B cell (primary cell): ENCODE data around the gene CARD8. TPM values are rescaled to one million over a fixed set of nuclear protein-coding genes. Genes with fewer than 3 reads are reported as not detected.

ENCODE experiments used
- ATAC-seq: fragments of 200-7000 bp; cut with Tn5 transposase; one replicate; pipeline ENCODE4 v1.10.0; 2021; ENCODE audit warnings: low read depth, mild to moderate bottlenecking, moderate number of reproducible peaks, moderate library complexity
- CTCF ChIA-PET: fragments of 350-600 bp; sonication (Branson Sonifier 250); formaldehyde crosslinking; loops from one replicate; lab custom pipeline; 2021; ENCODE audit warnings: antibody characterized with exemption, inconsistent platforms; lab: Charles Lee
- POLR2A ChIA-PET: fragments of 350-600 bp; sonication (Branson Sonifier 250); formaldehyde crosslinking; loops from one replicate; lab custom pipeline; 2021; ENCODE audit warnings: antibody characterized with exemption; lab: Charles Lee
- DNase-seq: peaks from one replicate; pipeline ENCODE4 v3.0.0; 2013
- H2AFZ ChIP-seq: 2 replicates; pipeline ENCODE4 v1.6.1; 2012; ENCODE audit warnings: mild to moderate bottlenecking, low read depth, low read length; ENCODE audit not compliant: insufficient read depth, poor library complexity, severe bottlenecking
- H3K27ac ChIP-seq, 2 donors: 1 replicate in 1 of 2; 2 replicates in 1 of 2; pipeline ENCODE4 v1.5.1; 2012 to 2013; ENCODE audit warnings: low read length in 2 of 2, mild to moderate bottlenecking in 2 of 2, moderate library complexity in 1 of 2
- H3K27me3 ChIP-seq, 4 experiments: fragments of 200-600 bp in 1 of 4; sonication (generic) in 1 of 4; replicated peaks in 1 of 4; 1 replicate in 2 of 4; 2 replicates in 2 of 4; pipeline versions ENCODE4 v1.6.1 to v1.7.0; 2013 to 2016; ENCODE audit warnings: low read length in 3 of 4, mild to moderate bottlenecking in 2 of 4, mixed read lengths in 1 of 4, moderate library complexity in 1 of 4; ENCODE audit not compliant: insufficient read depth in 4 of 4, control insufficient read depth in 3 of 4; ENCODE audit errors: control extremely low read depth in 1 of 4
- H3K36me3 ChIP-seq, 2 experiments: replicated peaks in 1 of 2; 1 replicate in 1 of 2; 2 replicates in 1 of 2; pipeline versions ENCODE4 v1.6.1 to v1.7.1; 2013; ENCODE audit warnings: low read length in 1 of 2; ENCODE audit not compliant: insufficient read depth in 2 of 2, control insufficient read depth in 1 of 2; ENCODE audit errors: control extremely low read depth in 1 of 2, extremely low read depth in 1 of 2
- H3K4me1 ChIP-seq, 2 donors: fragments of 200-600 bp in 1 of 2; sonication (generic) in 1 of 2; 1 replicate in 1 of 2; 2 replicates in 1 of 2; pipeline versions ENCODE4 v1.5.1 to v1.6.1; 2013 to 2017; ENCODE audit warnings: low read length in 2 of 2; ENCODE audit not compliant: control insufficient read depth in 2 of 2, insufficient read depth in 2 of 2
- H3K4me2 ChIP-seq: replicated peaks from 2 replicates; pipeline ENCODE3; 2012; ENCODE audit warnings: mild to moderate bottlenecking, low read depth, low read length; ENCODE audit not compliant: poor library complexity, severe bottlenecking
- H3K4me3 ChIP-seq, 5 experiments: fragments of 200-600 bp in 1 of 5; sonication (generic) in 1 of 5; 1 replicate in 3 of 5; 2 replicates in 2 of 5; pipeline versions ENCODE4 v1.5.1 to v1.7.0; 2011 to 2016; ENCODE audit warnings: low read length in 4 of 5, mild to moderate bottlenecking in 4 of 5, low read depth in 2 of 5, control low read depth in 1 of 5, moderate library complexity in 1 of 5; ENCODE audit not compliant: insufficient read depth in 1 of 5; ENCODE audit errors: control extremely low read depth in 1 of 5, extremely low read depth in 1 of 5
- H3K79me2 ChIP-seq: fragments of 200-600 bp; sonication (generic); one replicate; pipeline ENCODE4 v1.6.0; 2016; ENCODE audit warnings: low read length; ENCODE audit not compliant: control insufficient read depth, insufficient read depth
- H3K9ac ChIP-seq: fragments of 200-600 bp; sonication (generic); 2 replicates; pipeline ENCODE4 v1.6.1; 2017; ENCODE audit warnings: mild to moderate bottlenecking, low read length, moderate library complexity
- H3K9me3 ChIP-seq, 3 donors: one replicate each; pipeline versions ENCODE4 v1.6.1 to v1.7.1; 2013; ENCODE audit warnings: low read length in 2 of 3; ENCODE audit not compliant: control insufficient read depth in 2 of 3, insufficient read depth in 1 of 3; ENCODE audit errors: control extremely low read depth in 1 of 3
- H4K20me1 ChIP-seq: 2 replicates; pipeline ENCODE4 v1.6.0; 2012; ENCODE audit warnings: mild to moderate bottlenecking, low read length; ENCODE audit not compliant: insufficient read depth, control insufficient read depth, poor library complexity, severe bottlenecking
- H3K27ac Mint-ChIP-seq: one replicate; pipeline ENCODE4 v1.8.0; 2021; ENCODE audit warnings: mixed read lengths
- H3K27me3 Mint-ChIP-seq: one replicate; pipeline ENCODE4 v1.8.0; 2021; ENCODE audit warnings: mixed read lengths
- H3K4me1 Mint-ChIP-seq: one replicate; pipeline ENCODE4 v1.8.0; 2021; ENCODE audit warnings: mixed read lengths
- H3K4me3 Mint-ChIP-seq: one replicate; pipeline ENCODE4 v1.8.0; 2021; ENCODE audit warnings: mixed read lengths
- H3K9me3 Mint-ChIP-seq: one replicate; pipeline ENCODE4 v1.8.0; 2022; ENCODE audit warnings: mixed read lengths; ENCODE audit not compliant: insufficient read depth
- EZH2 ChIP-seq: IDR thresholded peaks from 2 replicates; pipeline ENCODE4 v1.6.1; 2012; ENCODE audit warnings: borderline replicate concordance, low read depth, mild to moderate bottlenecking, moderate library complexity, low read length; ENCODE audit not compliant: insufficient read depth, poor library complexity, severe bottlenecking
- WGBS: methylation state at CpG from one replicate; pipeline ENCODE4 v1.1.5; 2013; ENCODE audit warnings: missing lambda C conversion rate; ENCODE audit not compliant: insufficient coverage; 5-methylcytosine and 5-hydroxymethylcytosine counted together
- intact Hi-C: fragments of 100-400 bp; cut with micrococcal nuclease; formaldehyde crosslinking; loops from one replicate; pipeline ENCODE4 v1.10.0; 2022
- polyA plus RNA-seq: library from polyadenylated mRNA; depleted of rRNA; stranded (reverse); fragments of >200 nt; gene quantifications from 2 replicates; pipeline ENCODE4 v1.2.3, GENCODE V29; 2012
- total RNA-seq, 2 donors: library from RNA; stranded (reverse); fragments of 120-200 nt in 1 of 2; gene quantifications; 1 replicate in 1 of 2; 2 replicates in 1 of 2; pipeline versions ENCODE4 v1.2.3 to v1.2.4, GENCODE V29; 2013 to 2022
- TF ChIP-seq, protein P1 (sequence below): fragments of 200-600 bp; IDR thresholded peaks from one replicate; pipeline ENCODE4 v1.8.0; 2022; ENCODE audit warnings: antibody characterized with exemption, mild to moderate bottlenecking

The CARD8 gene
- total and polyA plus RNA-seq, 2 donors (not counting 1 experiment from before 2014, with no cell fraction given), result 92.0 to 161 TPM

DNA sequence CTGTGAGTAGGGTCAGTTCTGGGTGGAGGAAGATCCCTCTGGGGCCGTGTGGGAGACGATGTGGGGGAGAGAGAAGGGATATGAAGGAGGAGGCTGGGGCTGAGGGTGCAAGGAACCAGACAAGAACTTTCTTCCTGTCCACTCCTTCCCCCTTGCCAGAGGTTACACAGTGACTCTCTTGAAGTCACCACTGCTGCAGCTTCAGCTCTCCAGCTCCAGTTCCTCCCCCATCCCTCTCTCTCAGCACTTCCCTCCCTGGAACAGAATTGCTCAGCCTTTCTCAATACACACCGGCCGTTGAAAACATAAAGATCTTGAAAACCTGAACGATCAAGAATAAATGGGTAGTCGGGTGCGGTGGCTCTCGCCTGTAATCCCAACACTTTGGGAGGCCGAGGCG, 80.1 kb downstream of the CARD8 start:
- Histone ChIP-seq H3K4me2 (no peak overlapping the region), H3K79me2 (peaks cover 24% of the 10 kb centered on the region), H3K27me3 (no peaks in the 10 kb centered on the region), H3K9me3 (no peaks in the 10 kb centered on the region), H3K4me1 (peaks cover 7% of the 10 kb centered on the region in 2 donors), H3K9ac (no peak overlapping the region), H3K27ac (no peak overlapping the region), H2AFZ (no peak overlapping the region), H3K4me3 (no peak overlapping the region), H4K20me1 (peaks cover 6% of the 10 kb centered on the region), H3K36me3 (peaks cover 3 to 15% of the 10 kb centered on the region in 2 experiments)
- Mint-ChIP-seq H3K4me1 (peaks cover 12% of the 10 kb centered on the region), H3K27me3 (no peaks in the 10 kb centered on the region), H3K9me3 (no peaks in the 10 kb centered on the region), H3K4me3 (no peak overlapping the region), H3K27ac (no peak overlapping the region)
- intact Hi-C loops, result no loop called here
- TF ChIP-seq, protein P1, sequence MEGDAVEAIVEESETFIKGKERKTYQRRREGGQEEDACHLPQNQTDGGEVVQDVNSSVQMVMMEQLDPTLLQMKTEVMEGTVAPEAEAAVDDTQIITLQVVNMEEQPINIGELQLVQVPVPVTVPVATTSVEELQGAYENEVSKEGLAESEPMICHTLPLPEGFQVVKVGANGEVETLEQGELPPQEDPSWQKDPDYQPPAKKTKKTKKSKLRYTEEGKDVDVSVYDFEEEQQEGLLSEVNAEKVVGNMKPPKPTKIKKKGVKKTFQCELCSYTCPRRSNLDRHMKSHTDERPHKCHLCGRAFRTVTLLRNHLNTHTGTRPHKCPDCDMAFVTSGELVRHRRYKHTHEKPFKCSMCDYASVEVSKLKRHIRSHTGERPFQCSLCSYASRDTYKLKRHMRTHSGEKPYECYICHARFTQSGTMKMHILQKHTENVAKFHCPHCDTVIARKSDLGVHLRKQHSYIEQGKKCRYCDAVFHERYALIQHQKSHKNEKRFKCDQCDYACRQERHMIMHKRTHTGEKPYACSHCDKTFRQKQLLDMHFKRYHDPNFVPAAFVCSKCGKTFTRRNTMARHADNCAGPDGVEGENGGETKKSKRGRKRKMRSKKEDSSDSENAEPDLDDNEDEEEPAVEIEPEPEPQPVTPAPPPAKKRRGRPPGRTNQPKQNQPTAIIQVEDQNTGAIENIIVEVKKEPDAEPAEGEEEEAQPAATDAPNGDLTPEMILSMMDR, result no peak
- TF ChIP-seq EZH2, result no peak
- CTCF ChIA-PET, result no interaction called here
- DNase-seq, result no peak
- ATAC-seq, result no peak
- POLR2A ChIA-PET, result no interaction called here
- WGBS, result 99% methylated on average over 8 of the region's 10 CpGs

DNA sequence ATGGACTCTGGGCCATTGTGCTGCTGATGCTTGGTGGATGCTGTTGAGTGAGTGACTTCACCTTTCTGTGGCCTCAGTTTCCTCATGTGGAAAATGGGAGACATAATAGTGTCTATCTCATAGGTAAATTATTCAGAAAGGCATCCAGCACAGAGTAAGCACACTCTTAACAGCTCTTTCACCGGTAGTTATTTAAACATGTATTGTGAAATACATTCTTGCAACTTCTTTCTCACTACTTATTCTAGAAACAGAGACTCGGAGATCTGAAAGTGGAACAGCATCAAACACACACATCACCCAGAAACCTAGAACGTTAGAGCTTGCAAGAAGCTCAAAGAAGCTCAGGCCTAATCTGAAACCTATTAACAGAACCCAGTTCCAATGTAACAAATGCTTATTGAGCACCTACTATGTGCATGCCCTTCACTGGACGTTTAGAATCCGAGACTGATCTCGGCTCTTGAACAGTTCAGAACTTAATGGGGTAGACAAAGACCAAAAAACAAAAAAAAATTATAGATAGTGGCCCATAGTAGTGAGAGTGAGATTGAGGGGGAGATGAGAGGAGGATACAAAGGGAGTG, 81.2 kb downstream of the CARD8 start:
- Histone ChIP-seq H3K4me1 (peaks cover 7% of the 10 kb centered on the region in 2 donors), H2AFZ (no peak overlapping the region), H3K36me3 (peaks cover 3 to 15% of the 10 kb centered on the region in 2 experiments), H3K9ac (no peak overlapping the region), H3K79me2 (peaks cover 25% of the 10 kb centered on the region), H3K4me3 (no peak overlapping the region), H3K27me3 (no peaks in the 10 kb centered on the region), H3K9me3 (no peaks in the 10 kb centered on the region), H3K27ac (no peak overlapping the region), H3K4me2 (no peak overlapping the region), H4K20me1 (peaks cover 6% of the 10 kb centered on the region)
- Mint-ChIP-seq H3K4me3 (no peak overlapping the region), H3K4me1 (peaks cover 16% of the 10 kb centered on the region), H3K27me3 (no peaks in the 10 kb centered on the region), H3K9me3 (no peaks in the 10 kb centered on the region), H3K27ac (no peak overlapping the region)
- no peak for ATAC-seq
- no peak for TF ChIP-seq EZH2
- TF ChIP-seq, protein P1, result no peak
- 90% methylated on average over 3 of the region's 6 CpGs for WGBS
- ChIA-PET CTCF (interaction anchor here (1.1 kb wide), 1 partner anchor 29 kb away, joined by 3 read pairs; no protein-coding TSS in a partner anchor), POLR2A (interaction anchor here (0.6 kb wide), 1 partner anchor 9 kb away, joined by 4 read pairs; no protein-coding TSS in a partner anchor)
- DNase-seq, result no peak
- intact Hi-C loops, result loop anchor here (5.0 kb wide), 1 partner anchor 158 kb away; no protein-coding TSS in a partner anchor
